Type B pancreatic cell (in vitro differentiated cells): ENCODE measurements around the gene AOPEP. TPM values are rescaled to one million over a fixed set of nuclear protein-coding genes. Genes with fewer than 3 reads are reported as not detected.

ENCODE experiments used
- DNase-seq: peaks from one replicate; pipeline ENCODE4 v3.0.0; 2021; ENCODE audit warnings: mixed read lengths; ENCODE audit not compliant: unreplicated experiment; ENCODE audit errors: extremely low spot score
- H3K27ac Mint-ChIP-seq: 2 replicates; pipeline ENCODE4 v1.8.0; 2021; ENCODE audit warnings: mild to moderate bottlenecking, mixed read lengths
- H3K27me3 Mint-ChIP-seq: 2 replicates; pipeline ENCODE4 v1.8.0; 2021; ENCODE audit warnings: mixed read lengths
- H3K36me3 Mint-ChIP-seq: 2 replicates; pipeline ENCODE4 v1.8.0; 2021; ENCODE audit warnings: mixed read lengths
- H3K4me1 Mint-ChIP-seq: one replicate; pipeline ENCODE4 v1.8.0; 2021; ENCODE audit warnings: mixed read lengths; ENCODE audit not compliant: unreplicated experiment
- H3K4me3 Mint-ChIP-seq: 2 replicates; pipeline ENCODE4 v1.8.0; 2021; ENCODE audit warnings: mild to moderate bottlenecking, mixed read lengths
- H3K9me3 Mint-ChIP-seq: 2 replicates; pipeline ENCODE4 v1.8.0; 2021; ENCODE audit warnings: mixed read lengths
- CTCF ChIP-seq: fragments of 200-600 bp; sonication (generic); conservative IDR thresholded peaks from 2 replicates; pipeline ENCODE4 v1.5.0; 2021; ENCODE audit warnings: antibody characterized with exemption, mild to moderate bottlenecking
- microRNA-seq: library from miRNA; unstranded; fragments of <30 nt; microRNA quantifications from one replicate; pipeline ENCODE4, GENCODE V29; 2020
- total RNA-seq: library from RNA; stranded (reverse); gene quantifications from 2 replicates; pipeline ENCODE4 v1.2.1, GENCODE V29; 2021; ENCODE audit warnings: low replicate concordance

The AOPEP gene
- total RNA-seq, 1 donor from 2014 or later = 89.3 TPM

GRCh38 chr9:95134457-95134881, 408.0 kb downstream of the AOPEP start:
- peaks cover 44% of the 10 kb centered on the region for H3K4me1 Mint-ChIP-seq
- no peaks in the 10 kb centered on the region for H3K9me3 Mint-ChIP-seq
- H3K4me3 Mint-ChIP-seq = no peak overlapping the region
- TF ChIP-seq CTCF = no peak
- DNase-seq = no peak
- peak overlapping the region; percentile 6 for H3K27ac Mint-ChIP-seq
- peaks cover 5% of the 10 kb centered on the region for H3K36me3 Mint-ChIP-seq
- H3K27me3 Mint-ChIP-seq = no peaks in the 10 kb centered on the region

GRCh38 chr9:95135756-95136155, 409.3 kb downstream of the AOPEP start:
- no peaks in the 10 kb centered on the region for H3K9me3 Mint-ChIP-seq
- no peak for DNase-seq
- no peaks in the 10 kb centered on the region for H3K27me3 Mint-ChIP-seq
- no peak overlapping the region for H3K4me3 Mint-ChIP-seq
- peaks cover 5% of the 10 kb centered on the region for H3K36me3 Mint-ChIP-seq
- TF ChIP-seq CTCF = no peak
- peaks cover 31% of the 10 kb centered on the region for H3K4me1 Mint-ChIP-seq
- H3K27ac Mint-ChIP-seq = no peak overlapping the region

Small RNA genes lying within 50 kb of the gene (microRNA-seq; reads per million reads assigned to microRNA genes)
- 4.1 reads per million, percentile 15 among the genes with 10 or more reads in this experiment for gene MIR2278
- gene MIR23B = 41,307 reads per million, percentile 99 among the genes with 10 or more reads in this experiment
- gene MIR24-1 = not detected
- gene MIR27B = 4,756 reads per million, percentile 91 among the genes with 10 or more reads in this experiment
- not detected for gene MIR3074
- not detected for gene MIR6081

Other genes starting within 250 kb of the AOPEP start
- gene PCAT7, start 171.6 kb upstream of the AOPEP start, total RNA-seq = 10.0 and 14.7 TPM in 2 replicates
- gene FBP2, start 132.9 kb upstream of the AOPEP start, total RNA-seq = not detected in 2 replicates
- 25.9 and 35.9 TPM in 2 replicates for gene FBP1, start 87.2 kb upstream of the AOPEP start, total RNA-seq